PC-9 (cell line): ENCODE results near the gene VGLL4. TPM values are rescaled to one million over a fixed set of nuclear protein-coding genes. Genes with fewer than 3 reads are reported as not detected.

ENCODE experiments used
- BruUV-seq: library from RNA; stranded (reverse); fragments of 400-500 nt; replicated peaks from 2 replicates; lab custom pipeline; 2021; lab: Mats Ljungman, UMichigan
- CTCF ChIA-PET: fragments of 300-600 bp; sonication (Branson Sonifier 250); formaldehyde crosslinking; loops from one replicate; lab custom pipeline; 2022; ENCODE audit warnings: antibody characterized with exemption; lab: Charles Lee
- POLR2A ChIA-PET: fragments of 300-600 bp; sonication (Branson Sonifier 250); formaldehyde crosslinking; loops from one replicate; lab custom pipeline; 2022; ENCODE audit warnings: antibody characterized with exemption; ENCODE audit not compliant: unreplicated experiment; lab: Charles Lee
- DNase-seq, 2 experiments: peaks; one replicate each; pipeline versions ENCODE4 v3.0.0 to v3.0.0-alpha.2; 2015 to 2022; ENCODE audit warnings: mixed read lengths in 1 of 2
- H2AFZ ChIP-seq: fragments of 200-600 bp; sonication (generic); 2 replicates; pipeline ENCODE4 v1.8.1; 2017; ENCODE audit warnings: antibody characterized with exemption
- H3F3A ChIP-seq: fragments of 200-600 bp; sonication (generic); 2 replicates; pipeline ENCODE4 v1.8.1; 2017; ENCODE audit warnings: antibody characterized with exemption, mild to moderate bottlenecking, low read depth; ENCODE audit not compliant: insufficient read depth
- H3K27ac ChIP-seq: fragments of 200-600 bp; sonication (generic); 2 replicates; pipeline ENCODE4 v1.6.1; 2016; ENCODE audit warnings: mixed run types
- H3K27me3 ChIP-seq: fragments of 200-600 bp; sonication (generic); 2 replicates; pipeline ENCODE4 v1.6.1; 2016; ENCODE audit warnings: low read depth, mixed run types; ENCODE audit not compliant: insufficient read depth
- H3K36me3 ChIP-seq: fragments of 200-600 bp; sonication (generic); 2 replicates; pipeline ENCODE4 v1.6.1; 2016; ENCODE audit warnings: low read depth, mixed run types
- H3K4me1 ChIP-seq: fragments of 200-600 bp; sonication (generic); replicated peaks from 2 replicates; pipeline ENCODE4 v1.6.1; 2016; ENCODE audit warnings: mixed run types; ENCODE audit not compliant: insufficient read depth
- H3K4me2 ChIP-seq: fragments of 200-600 bp; sonication (generic); 2 replicates; pipeline ENCODE4 v1.6.1; 2017; ENCODE audit warnings: mixed run types
- H3K4me3 ChIP-seq: fragments of 200-600 bp; sonication (generic); 2 replicates; pipeline ENCODE4 v1.6.1; 2016; ENCODE audit warnings: mixed run types
- H3K79me2 ChIP-seq: fragments of 200-600 bp; sonication (generic); 2 replicates; pipeline ENCODE4 v1.6.1; 2017; ENCODE audit warnings: low read depth, mixed run types
- H3K9me2 ChIP-seq: fragments of 200-600 bp; sonication (generic); 2 replicates; pipeline ENCODE4 v1.8.1; 2017; ENCODE audit warnings: mild to moderate bottlenecking; ENCODE audit not compliant: insufficient read depth
- H3K9me3 ChIP-seq: fragments of 200-600 bp; sonication (generic); 2 replicates; pipeline ENCODE4 v1.8.1; 2016; ENCODE audit warnings: low read depth; ENCODE audit not compliant: insufficient read depth
- H4K20me1 ChIP-seq: fragments of 200-600 bp; sonication (generic); 2 replicates; pipeline ENCODE4 v1.8.1; 2017; ENCODE audit not compliant: insufficient read depth
- CTCF ChIP-seq: fragments of 200-600 bp; sonication (generic); conservative IDR thresholded peaks from 2 replicates; pipeline ENCODE4 v1.6.1; 2017; ENCODE audit warnings: mixed run types, antibody characterized with exemption, mild to moderate bottlenecking, moderate library complexity
- EZH2 ChIP-seq: fragments of 200-600 bp; sonication (generic); IDR thresholded peaks from 2 replicates; pipeline ENCODE4 v1.8.0; 2017; ENCODE audit warnings: antibody characterized with exemption, low read depth
- intact Hi-C: fragments of 100-400 bp; cut with micrococcal nuclease; formaldehyde crosslinking; loops from one replicate; pipeline ENCODE4 v1.10.0; 2022; ENCODE audit not compliant: unreplicated experiment
- total RNA-seq: library from RNA; stranded (reverse); gene quantifications from 2 replicates; pipeline ENCODE4 v1.2.3, GENCODE V29; 2021

The VGLL4 gene
- total RNA-seq, 1 experiment from 2014 or later = 42.2 TPM

GRCh38 chr3:11634974-11635612, 8.6 kb downstream of the VGLL4 start:
- H3K4me3 ChIP-seq = no peak overlapping the region
- peaks cover 48% of the 10 kb centered on the region for H4K20me1 ChIP-seq
- H3K36me3 ChIP-seq = no peaks in the 10 kb centered on the region
- H3F3A ChIP-seq = peaks cover 17% of the 10 kb centered on the region; the same call in 1 of the 2 replicates
- TF ChIP-seq CTCF (no peak), EZH2 (no peak)
- H3K4me2 ChIP-seq = no peak overlapping the region
- no peak overlapping the region for H2AFZ ChIP-seq
- H3K27me3 ChIP-seq = no peaks in the 10 kb centered on the region
- no peaks in the 10 kb centered on the region for H3K4me1 ChIP-seq
- peaks cover 97% of the 10 kb centered on the region for H3K79me2 ChIP-seq
- no peaks in the 10 kb centered on the region for H3K9me2 ChIP-seq
- BruUV-seq = no TSS peak
- intact Hi-C loops = no loop called here
- ChIA-PET CTCF (no interaction called here), POLR2A (interaction anchor here (0.6 kb wide), 1 partner anchor 137 kb away, joined by 7 read pairs; no protein-coding TSS in a partner anchor)
- no peak for DNase-seq
- H3K27ac ChIP-seq = no peak overlapping the region
- H3K9me3 ChIP-seq = no peaks in the 10 kb centered on the region

GRCh38 chr3:11634081-11634635, 9.6 kb downstream of the VGLL4 start:
- CTCF ChIA-PET = no interaction called here
- no peak overlapping the region for H3K27ac ChIP-seq
- H3K4me1 ChIP-seq = no peaks in the 10 kb centered on the region
- POLR2A ChIA-PET = no interaction called here
- H3F3A ChIP-seq = peaks cover 22% of the 10 kb centered on the region; the same call in 1 of the 2 replicates
- no peak for DNase-seq
- H3K9me2 ChIP-seq = no peaks in the 10 kb centered on the region
- H3K4me2 ChIP-seq = no peak overlapping the region
- H2AFZ ChIP-seq = no peak overlapping the region
- TF ChIP-seq EZH2 (no peak), CTCF (no peak)
- H3K36me3 ChIP-seq = no peaks in the 10 kb centered on the region
- H3K27me3 ChIP-seq = no peaks in the 10 kb centered on the region
- no TSS peak for BruUV-seq
- H3K9me3 ChIP-seq = no peaks in the 10 kb centered on the region
- no peak overlapping the region for H3K4me3 ChIP-seq
- H4K20me1 ChIP-seq = peaks cover 57% of the 10 kb centered on the region
- intact Hi-C loops = no loop called here
- peaks cover 97% of the 10 kb centered on the region for H3K79me2 ChIP-seq

GRCh38 chr3:11632966-11633365, 10.7 kb downstream of the VGLL4 start:
- Histone ChIP-seq H3K27ac (peak overlapping the region; percentile 21; the same call in 1 of the 2 replicates), H3K4me1 (no peaks in the 10 kb centered on the region), H3K36me3 (no peaks in the 10 kb centered on the region)

More at GRCh38 chr3:11632966-11633365, 10.7 kb downstream of the VGLL4 start:
- H3K9me3 ChIP-seq = no peaks in the 10 kb centered on the region
- H3F3A ChIP-seq = peaks cover 22% of the 10 kb centered on the region; the same call in 1 of the 2 replicates
- no peak for DNase-seq
- no peak for TF ChIP-seq EZH2
- TF ChIP-seq CTCF = no peak
- BruUV-seq = no TSS peak
- intact Hi-C loops = no loop called here
- POLR2A ChIA-PET = no interaction called here
- CTCF ChIA-PET = no interaction called here
- peaks cover 61% of the 10 kb centered on the region for H4K20me1 ChIP-seq
- H3K79me2 ChIP-seq = peaks cover 97% of the 10 kb centered on the region
- H3K9me2 ChIP-seq = no peaks in the 10 kb centered on the region
- no peaks in the 10 kb centered on the region for H3K27me3 ChIP-seq
- no peak overlapping the region for H3K4me2 ChIP-seq
- no peak overlapping the region for H3K4me3 ChIP-seq
- H2AFZ ChIP-seq = no peak overlapping the region
